HCT116 (cell line): Measurements from ENCODE around the gene ASCC1.
"Not testable (repeated sequence)": the region's sequence is repeated elsewhere in the genome, so short reads cannot be mapped to it uniquely, and the experiment has no call there.

Experiments used
- POLR2A ChIP-seq: IDR thresholded peaks from 2 replicates; pipeline ENCODE4 v1.7.0; 2011; ENCODE audit warnings: borderline replicate concordance; ENCODE audit not compliant: insufficient read depth, insufficient read length; ENCODE audit errors: extremely low read depth
- RAD21 ChIP-seq: IDR thresholded peaks from 2 replicates; pipeline ENCODE4 v1.6.1; 2012; ENCODE audit warnings: low read depth, mild to moderate bottlenecking
- TF ChIP-seq, protein P1 (sequence below), 3 experiments: fragments of 200-600 bp in 1 of 3; sonication (generic) in 1 of 3; IDR thresholded peaks in 2 of 3; conservative IDR thresholded peaks in 1 of 3; 2 replicates each; pipeline ENCODE4 v1.5.1; 2012 to 2017; ENCODE audit warnings: low read depth in 2 of 3, low read length in 2 of 3, antibody characterized with exemption in 1 of 3, borderline replicate concordance in 1 of 3, control low read depth in 1 of 3, mild to moderate bottlenecking in 1 of 3, mixed read lengths in 1 of 3, mixed run types in 1 of 3, moderate library complexity in 1 of 3; ENCODE audit not compliant: insufficient read depth in 1 of 3

DNA sequence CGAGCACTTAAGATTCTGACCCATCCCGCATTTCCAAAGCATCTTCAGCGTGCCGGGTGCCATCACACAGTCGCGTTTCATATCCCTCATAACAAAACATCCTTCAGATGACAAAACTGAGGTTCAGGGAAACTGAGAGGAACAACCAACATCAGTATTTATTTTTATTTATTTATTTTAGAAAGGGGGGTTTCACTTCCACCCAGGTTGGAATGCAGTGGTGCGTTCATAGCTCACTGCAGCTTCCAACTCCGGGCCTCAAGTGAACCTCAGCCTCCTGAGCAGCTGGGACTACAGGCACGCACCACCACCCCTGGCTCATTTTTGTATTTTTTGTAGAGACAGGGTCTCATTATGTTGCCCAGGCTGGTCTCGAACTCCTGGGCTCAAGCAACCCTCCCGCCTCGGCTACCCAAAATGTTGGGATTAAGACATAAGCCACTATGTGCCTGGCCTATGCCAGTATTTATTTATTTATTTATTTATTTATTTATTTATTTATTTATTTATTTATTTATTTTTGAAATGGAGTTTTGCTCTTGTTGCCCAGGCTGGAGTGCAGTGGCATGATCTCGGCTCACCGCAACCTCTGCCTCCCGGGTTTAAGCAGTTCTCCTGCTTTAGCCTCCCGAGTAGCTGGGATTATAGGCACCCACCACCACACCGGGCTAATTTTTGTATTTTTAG is 33.2 kb upstream of the ASCC1 start:
- TF ChIP-seq, protein P1, sequence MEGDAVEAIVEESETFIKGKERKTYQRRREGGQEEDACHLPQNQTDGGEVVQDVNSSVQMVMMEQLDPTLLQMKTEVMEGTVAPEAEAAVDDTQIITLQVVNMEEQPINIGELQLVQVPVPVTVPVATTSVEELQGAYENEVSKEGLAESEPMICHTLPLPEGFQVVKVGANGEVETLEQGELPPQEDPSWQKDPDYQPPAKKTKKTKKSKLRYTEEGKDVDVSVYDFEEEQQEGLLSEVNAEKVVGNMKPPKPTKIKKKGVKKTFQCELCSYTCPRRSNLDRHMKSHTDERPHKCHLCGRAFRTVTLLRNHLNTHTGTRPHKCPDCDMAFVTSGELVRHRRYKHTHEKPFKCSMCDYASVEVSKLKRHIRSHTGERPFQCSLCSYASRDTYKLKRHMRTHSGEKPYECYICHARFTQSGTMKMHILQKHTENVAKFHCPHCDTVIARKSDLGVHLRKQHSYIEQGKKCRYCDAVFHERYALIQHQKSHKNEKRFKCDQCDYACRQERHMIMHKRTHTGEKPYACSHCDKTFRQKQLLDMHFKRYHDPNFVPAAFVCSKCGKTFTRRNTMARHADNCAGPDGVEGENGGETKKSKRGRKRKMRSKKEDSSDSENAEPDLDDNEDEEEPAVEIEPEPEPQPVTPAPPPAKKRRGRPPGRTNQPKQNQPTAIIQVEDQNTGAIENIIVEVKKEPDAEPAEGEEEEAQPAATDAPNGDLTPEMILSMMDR (IDR thresholded peaks at IDR 0.05 in 2 of 3, conservative IDR thresholded peaks at IDR 0.05 in 1 of 3; ENCODE audit: borderline replicate concordance in 1 of 3, insufficient read depth in 1 of 3, low read depth in 2 of 3, low read length in 2 of 3), result not testable (repeated sequence)
- TF ChIP-seq POLR2A, RAD21: not testable (repeated sequence)
